K562 (cell line): Measurements from ENCODE around the gene LMNB1. TPM values are rescaled to one million over a fixed set of nuclear protein-coding genes. Genes with fewer than 3 reads are reported as not detected.

ENCODE experiments used
- ATAC-seq: fragments of 200-7000 bp; cut with Tn5 transposase; 3 replicates; pipeline ENCODE4 v1.9.1; 2020; ENCODE audit warnings: moderate library complexity
- BruUV-seq: library from RNA; stranded (reverse); fragments of 400-500 nt; replicated peaks from 2 replicates; lab custom pipeline; 2021; lab: Mats Ljungman, UMichigan
- CTCF ChIA-PET: fragments of 300-600 bp; formaldehyde crosslinking; extraction: SDS; loops from one replicate; lab custom pipeline; 2021; ENCODE audit warnings: low intra/inter-chr PET ratio; lab: Yijun Ruan, JAX
- POLR2A ChIA-PET: fragments of 300-600, 350-650 bp; sonication (Branson Sonifier 250); formaldehyde crosslinking; extraction: SDS; loops from one replicate; lab custom pipeline; 2021; ENCODE audit warnings: antibody characterized with exemption, inconsistent platforms; lab: Yijun Ruan, JAX
- DNase-seq, 4 experiments: peaks; one replicate each; pipeline versions ENCODE4 v3.0.0 to v3.0.0-alpha.2; 2011 to 2018; ENCODE audit warnings: low spot score in 3 of 4, mixed read lengths in 3 of 4; ENCODE audit errors: extremely low read depth in 1 of 4
- FAIRE-seq: peaks from 2 replicates; lab custom pipeline; 2011; peaks lifted over from hg19 to GRCh38; lab: Jason Lieb, UNC
- H2AFZ ChIP-seq: 2 replicates; pipeline ENCODE4 v1.6.0; 2011; ENCODE audit warnings: low read depth, low read length, control low read depth, inconsistent platforms
- H3K27ac ChIP-seq: fragments of 200-600 bp; 3 replicates; pipeline ENCODE4 v1.8.0; 2011; ENCODE audit warnings: low read depth, mild to moderate bottlenecking, control low read depth, inconsistent platforms, low read length, moderate library complexity, mixed read lengths; ENCODE audit errors: extremely low read depth
- H3K27me3 ChIP-seq, 2 experiments: fragments of 300-600 bp in 1 of 2; 2 replicates in 1 of 2; 3 replicates in 1 of 2; pipeline versions ENCODE4 v1.6.0 to v1.8.0; 2011; ENCODE audit warnings: inconsistent platforms in 2 of 2, low read length in 2 of 2, mild to moderate bottlenecking in 1 of 2, mixed read lengths in 1 of 2, moderate library complexity in 1 of 2; ENCODE audit not compliant: control insufficient read depth in 2 of 2, insufficient read depth in 2 of 2
- H3K36me3 ChIP-seq: fragments of 300-600 bp; 3 replicates; pipeline ENCODE4 v1.8.0; 2011; ENCODE audit warnings: mild to moderate bottlenecking, low read length, inconsistent platforms; ENCODE audit not compliant: control insufficient read depth, insufficient read depth
- H3K4me1 ChIP-seq, 2 experiments: fragments of 200-600 bp in 1 of 2; replicated peaks in 1 of 2; 2 replicates in 1 of 2; 3 replicates in 1 of 2; pipeline versions ENCODE4 v1.5.1 to v1.8.0; 2011; ENCODE audit warnings: inconsistent platforms in 2 of 2, low read length in 2 of 2, mild to moderate bottlenecking in 1 of 2, mixed read lengths in 1 of 2, moderate library complexity in 1 of 2; ENCODE audit not compliant: control insufficient read depth in 2 of 2, insufficient read depth in 2 of 2
- H3K4me2 ChIP-seq: 2 replicates; pipeline ENCODE4 v1.6.1; 2011; ENCODE audit warnings: low read length, control low read depth, inconsistent platforms, mixed read lengths; ENCODE audit not compliant: insufficient read depth
- H3K4me3 ChIP-seq: fragments of 200-600 bp; sonication (generic), shearing (Covaris generic); 2 replicates; pipeline ENCODE4 v1.5.1; 2016; ENCODE audit warnings: control low read depth, inconsistent platforms
- H3K79me2 ChIP-seq: fragments of 200-600 bp; 3 replicates; pipeline ENCODE4 v1.8.0; 2011; ENCODE audit warnings: low read length, inconsistent platforms; ENCODE audit not compliant: control insufficient read depth, insufficient read depth
- H3K9ac ChIP-seq, 2 experiments: 2 replicates each; pipeline versions ENCODE4 v1.6.0 to v1.6.1; 2011; ENCODE audit warnings: low read depth in 2 of 2, low read length in 2 of 2, control low read depth in 1 of 2, inconsistent platforms in 1 of 2, mild to moderate bottlenecking in 1 of 2, mixed read lengths in 1 of 2; ENCODE audit not compliant: insufficient read depth in 1 of 2
- H3K9me1 ChIP-seq: one replicate; pipeline ENCODE4 v1.6.0; 2011; ENCODE audit warnings: inconsistent platforms, mild to moderate bottlenecking, low read length, moderate library complexity; ENCODE audit not compliant: control insufficient read depth, insufficient read depth
- H3K9me3 ChIP-seq: replicated peaks from 2 replicates; pipeline ENCODE4 v1.5.1; 2011; ENCODE audit warnings: low read depth, low read length, inconsistent platforms; ENCODE audit not compliant: control insufficient read depth, insufficient read depth
- H4K20me1 ChIP-seq: replicated peaks from 2 replicates; pipeline ENCODE4 v1.6.1; 2011; ENCODE audit warnings: low read length, inconsistent platforms, mixed read lengths; ENCODE audit not compliant: control insufficient read depth, insufficient read depth
- BRD9 ChIP-seq: fragments of 450-650 bp; IDR thresholded peaks from 2 replicates; pipeline ENCODE4 v1.6.1; 2018; ENCODE audit warnings: low read depth; ENCODE audit not compliant: partially characterized antibody
- CLOCK ChIP-seq: fragments of 250-450 bp; sonication (Bioruptor Pico); IDR thresholded peaks from 2 replicates; pipeline ENCODE4 v1.4.0; 2020; ENCODE audit warnings: mild to moderate bottlenecking, moderate library complexity, borderline replicate concordance
- HOXB6 ChIP-seq: fragments of 250-450 bp; sonication (Bioruptor Pico); IDR thresholded peaks from 2 replicates; pipeline ENCODE4 v1.5.1; 2022; ENCODE audit warnings: mild to moderate bottlenecking, borderline replicate concordance
- KAT2B ChIP-seq: IDR thresholded peaks from one replicate; pipeline ENCODE4 v1.6.1; 2012; ENCODE audit warnings: low read depth, mild to moderate bottlenecking, control low read depth, inconsistent platforms, low read length, moderate library complexity
- KDM1A ChIP-seq, 2 experiments: fragments of 450-650 bp; IDR thresholded peaks; 2 replicates each; pipeline ENCODE4 v1.6.1; 2016; ENCODE audit warnings: mild to moderate bottlenecking in 2 of 2
- POLR2AphosphoS5 ChIP-seq: IDR thresholded peaks from 2 replicates; pipeline ENCODE4 v1.6.1; 2011; ENCODE audit warnings: mild to moderate bottlenecking, low read depth, low read length, moderate library complexity; ENCODE audit not compliant: control insufficient read depth, insufficient read depth
- SAP30 ChIP-seq: fragments of 200-600 bp; sonication (generic); IDR thresholded peaks from 2 replicates; pipeline ENCODE4 v1.6.1; 2012; ENCODE audit warnings: borderline replicate concordance, low read depth, mild to moderate bottlenecking, moderate library complexity, low read length, control low read depth, inconsistent platforms; ENCODE audit not compliant: insufficient read depth, poor library complexity, severe bottlenecking
- SMARCA4 ChIP-seq: fragments of 450-650 bp; IDR thresholded peaks from 2 replicates; pipeline ENCODE4 v1.6.1; 2016
- ZMIZ1 ChIP-seq, 2 experiments: fragments of 150-350 bp in 1 of 2; IDR thresholded peaks; 2 replicates each; pipeline ENCODE4 v1.6.1; 2012 to 2016; ENCODE audit warnings: low read depth in 2 of 2, low read length in 2 of 2, mild to moderate bottlenecking in 1 of 2, moderate library complexity in 1 of 2
- WGBS: fragments of 100-300 bp; shearing (Covaris generic); methylation state at CpG from one replicate; pipeline ENCODE4 v1.1.6; 2016; ENCODE audit warnings: low coverage, mixed read lengths; ENCODE audit not compliant: insufficient coverage; ENCODE audit errors: missing lambda C conversion rate; 5-methylcytosine and 5-hydroxymethylcytosine counted together
- in situ Hi-C: fragments of 300-500 bp; cut with MboI; formaldehyde crosslinking; loops from 4 replicates; pipeline ENCODE4 v1.15.0; 2018; ENCODE audit warnings: inconsistent platforms, mixed read lengths
- intact Hi-C: fragments of 100-400 bp; cut with micrococcal nuclease; formaldehyde crosslinking; loops from 2 replicates; pipeline ENCODE4 v1.14.2; 2022
- polyA plus RNA-seq, 8 experiments: library from polyadenylated mRNA; depleted of rRNA in 4 of 8; stranded (reverse) in 5 of 8; unstranded in 3 of 8; fragments of >200 nt; fragmentation: Nextera tagmentation in 2 of 8; fragmentation: Illumina TruSeq in 1 of 8; extraction: Ambion mirVana in 2 of 8; extraction: Trizol in 1 of 8; gene quantifications; 2 replicates each; pipeline versions ENCODE4 v1.2.1 to v1.2.3, GENCODE V29; 2011 to 2014; ENCODE audit warnings: inconsistent platforms in 1 of 8, missing spikeins in 1 of 8
- total RNA-seq, 7 experiments: library from RNA; depleted of rRNA in 6 of 7; stranded (reverse); fragments of >200 nt in 6 of 7; fragmentation: Illumina TruSeq in 2 of 7; extraction: Trizol in 2 of 7; gene quantifications; 2 replicates each; pipeline versions ENCODE4 v1.2.1 to v1.2.3, GENCODE V29; 2011 to 2021; ENCODE audit warnings: low replicate concordance in 1 of 7
- TF ChIP-seq, protein P1 (sequence below), 2 experiments: fragments of 450-650 bp; IDR thresholded peaks; 2 replicates each; pipeline ENCODE4 v1.6.1; 2016
- TF ChIP-seq, protein P2 (sequence below), 3 experiments: fragments of 200-800 bp in 1 of 3; sonication (Bioruptor generic) in 1 of 3; sonication (generic) in 1 of 3; formaldehyde crosslinking in 1 of 3; IDR thresholded peaks; 2 replicates each; pipeline versions ENCODE4 v1.6.1 to v1.8.0; 2016 to 2022; ENCODE audit warnings: mild to moderate bottlenecking in 2 of 3, missing compliant biosample characterization in 2 of 3, missing genetic modification characterization in 2 of 3, missing genetic modification reagents in 1 of 3

LMNB1 gene
- total and polyA plus RNA-seq, 9 of the 15 experiments (the other 6 are each of a cell fraction or from before 2014, with no cell fraction given), result 2.8 to 190 (median 131) TPM

DNA sequence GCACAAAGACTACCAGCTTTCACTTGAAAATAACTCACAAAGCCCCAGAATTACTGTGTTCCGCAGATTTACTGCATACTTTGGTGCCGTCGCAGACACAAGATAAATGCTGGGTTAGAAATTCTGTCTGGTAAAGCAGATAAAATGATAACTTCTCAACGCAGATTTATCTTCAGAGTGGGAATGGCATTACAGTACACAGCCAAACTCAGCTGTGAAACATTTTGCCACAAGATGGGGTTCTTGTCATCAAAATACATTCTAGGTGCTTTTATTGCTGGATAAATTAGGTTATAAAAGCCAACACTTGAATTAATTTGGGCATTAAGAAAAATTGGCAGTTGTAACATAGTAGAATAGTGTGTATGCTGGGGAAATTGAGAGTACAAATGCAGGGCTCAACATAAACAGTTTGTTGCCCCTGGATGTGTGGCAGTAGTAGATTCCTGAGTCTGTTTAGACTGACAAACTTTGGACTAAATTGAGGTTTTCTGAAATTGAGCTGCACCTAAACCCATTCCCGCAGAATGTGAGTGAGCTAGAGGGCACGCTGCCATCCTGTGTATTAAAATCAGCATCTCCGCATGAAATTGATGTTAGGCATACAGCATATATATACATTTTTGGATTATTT lies 61.1 kb downstream of the LMNB1 start:
- ChIA-PET CTCF (interaction anchor here (0.6 to 2.7 kb wide), 3 partner anchors 475 to 684 kb away, joined by 4 to 16 read pairs (median 14); no protein-coding TSS in a partner anchor), POLR2A (interaction anchor here (0.5 to 1.3 kb wide), 3 partner anchors 12 to 280 kb away, joined by 3 read pairs; no protein-coding TSS in a partner anchor)
- Histone ChIP-seq H3K4me2 (no peak overlapping the region), H3K27ac (no peak overlapping the region), H3K36me3 (peaks cover 54% of the 10 kb centered on the region), H3K9me3 (no peaks in the 10 kb centered on the region), H3K9ac (no peak overlapping the region), H3K27me3 (no peaks in the 10 kb centered on the region), H2AFZ (no peak overlapping the region), H3K4me3 (no peak overlapping the region), H3K9me1 (no peaks in the 10 kb centered on the region), H4K20me1 (no peaks in the 10 kb centered on the region), H3K79me2 (no peaks in the 10 kb centered on the region), H3K4me1 (no peaks in the 10 kb centered on the region; a peak in 1 of 5 replicates)
- intact Hi-C loops, result no loop called here
- FAIRE-seq, result no peak
- peak; percentile 54 for ATAC-seq
- in situ Hi-C loops, result no loop called here
- DNase-seq, result peak in 1 of 4 experiments; percentile 12
- WGBS, result 48% methylated on average over 7 of the region's 7 CpGs
- no TSS peak for BruUV-seq
- TF ChIP-seq ZMIZ1 (IDR thresholded peaks at IDR 0.05; ENCODE audit: low read depth in 2 of 2, low read length in 2 of 2) (no peak), POLR2AphosphoS5 (0 out of 2 replicates have a peak, but pooled peaks have one; percentile 39), HOXB6 (CRISPR knock-in tag) (no peak), SMARCA4 (no peak), SAP30 (no peak), BRD9 (no peak), KAT2B (no peak), CLOCK (no peak), KDM1A (IDR thresholded peaks at IDR 0.05) (peak; percentile 11 to 31; a peak in 1 of 4 replicates)
- TF ChIP-seq, protein P1, sequence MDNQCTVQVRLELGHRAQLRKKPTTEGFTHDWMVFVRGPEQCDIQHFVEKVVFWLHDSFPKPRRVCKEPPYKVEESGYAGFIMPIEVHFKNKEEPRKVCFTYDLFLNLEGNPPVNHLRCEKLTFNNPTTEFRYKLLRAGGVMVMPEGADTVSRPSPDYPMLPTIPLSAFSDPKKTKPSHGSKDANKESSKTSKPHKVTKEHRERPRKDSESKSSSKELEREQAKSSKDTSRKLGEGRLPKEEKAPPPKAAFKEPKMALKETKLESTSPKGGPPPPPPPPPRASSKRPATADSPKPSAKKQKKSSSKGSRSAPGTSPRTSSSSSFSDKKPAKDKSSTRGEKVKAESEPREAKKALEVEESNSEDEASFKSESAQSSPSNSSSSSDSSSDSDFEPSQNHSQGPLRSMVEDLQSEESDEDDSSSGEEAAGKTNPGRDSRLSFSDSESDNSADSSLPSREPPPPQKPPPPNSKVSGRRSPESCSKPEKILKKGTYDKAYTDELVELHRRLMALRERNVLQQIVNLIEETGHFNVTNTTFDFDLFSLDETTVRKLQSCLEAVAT (IDR thresholded peaks at IDR 0.05), result no peak
- TF ChIP-seq, protein P2, sequence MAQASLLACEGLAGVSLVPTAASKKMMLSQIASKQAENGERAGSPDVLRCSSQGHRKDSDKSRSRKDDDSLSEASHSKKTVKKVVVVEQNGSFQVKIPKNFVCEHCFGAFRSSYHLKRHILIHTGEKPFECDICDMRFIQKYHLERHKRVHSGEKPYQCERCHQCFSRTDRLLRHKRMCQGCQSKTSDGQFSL (CRISPR knock-in tag; IDR thresholded peaks at IDR 0.05), result no peak
- TF ChIP-seq, protein P2 (tag; IDR thresholded peaks at IDR 0.05), result no peak
